Ureter (tissue), 1 donor: ENCODE results near the gene ATAD1. TPM values are rescaled to one million over a fixed set of nuclear protein-coding genes. Genes with fewer than 3 reads are reported as not detected.
"Not testable (repeated sequence)": the region's sequence is repeated elsewhere in the genome, so short reads cannot be mapped to it uniquely, and the experiment has no call there.

Experiments used
- DNase-seq: peaks from one replicate; pipeline ENCODE4 v3.0.0-alpha.2; 2020; ENCODE audit warnings: low spot score
- total RNA-seq: library from RNA; stranded (reverse); gene quantifications from one replicate; pipeline ENCODE4 v1.2.4, GENCODE V29; 2023
- donor health status: DM: yes; HTN: yes; CAD: no.

Gene ATAD1
- total RNA-seq, 1 donor from 2014 or later, result 69.8 TPM

- no peak for DNase-seq
Measured at GRCh38 chr10:87846023-87846422, 28.0 kb upstream of the ATAD1 start.

DNA sequence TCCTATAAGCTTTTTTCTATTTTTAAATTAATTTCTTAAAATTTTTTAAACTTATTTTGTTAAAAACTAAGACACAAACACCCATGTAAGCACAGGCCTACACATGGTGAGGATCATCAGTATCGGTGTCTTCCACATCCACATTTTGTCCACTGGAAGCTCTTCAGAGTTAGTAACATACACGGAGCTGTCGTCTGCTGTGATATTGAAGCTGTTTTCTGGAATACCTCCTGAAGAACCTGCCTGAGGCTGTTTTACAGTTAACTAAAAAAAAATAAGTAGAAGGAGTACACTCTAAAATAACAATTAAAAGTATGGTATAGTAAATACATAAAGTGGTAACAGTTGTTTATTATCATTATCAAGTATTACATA is 27.6 kb upstream of the ATAD1 start:
- no peak for DNase-seq

- no peak for DNase-seq
Measured at GRCh38 chr10:87844837-87845623, 27.0 kb upstream of the ATAD1 start.

GRCh38 chr10:87843714-87844113 is 25.7 kb upstream of the ATAD1 start:
- DNase-seq, result no peak

DNA sequence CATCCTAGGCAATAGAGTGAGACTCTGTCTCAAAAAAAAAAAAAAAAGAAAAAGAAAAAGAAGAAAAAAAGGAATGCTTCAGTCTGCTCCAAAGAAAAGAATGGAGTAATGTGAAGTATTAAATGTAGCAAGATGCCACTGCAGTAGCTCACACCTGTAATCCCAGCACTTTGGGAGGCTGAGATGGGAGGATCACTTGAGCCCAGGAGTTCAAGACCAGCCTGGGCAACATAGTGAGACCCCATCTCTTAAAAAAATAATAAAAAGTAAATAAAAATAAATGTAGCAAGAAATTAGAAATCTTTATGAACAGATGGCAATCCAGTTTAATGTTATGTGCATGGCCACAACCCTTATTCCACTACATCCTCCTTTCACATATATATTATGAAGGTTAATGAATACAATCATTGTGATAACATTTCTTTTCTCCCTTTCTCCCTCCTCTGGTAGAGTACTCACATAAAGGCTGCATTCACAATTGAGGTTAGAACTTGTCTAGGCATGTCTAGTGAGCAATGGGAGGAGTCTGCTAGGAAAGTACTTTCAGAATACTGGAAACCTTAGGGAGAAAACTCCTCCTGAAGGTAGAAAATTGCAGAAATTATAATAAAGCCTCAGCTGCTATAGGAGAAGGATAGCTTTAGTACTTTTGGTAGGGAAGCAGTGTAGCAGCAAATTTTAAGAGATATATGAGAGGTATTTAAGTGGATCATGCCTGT is 24.9 kb upstream of the ATAD1 start:
- no peak for DNase-seq

- DNase-seq, result no peak
Measured at GRCh38 chr10:87842220-87842641, 24.2 kb upstream of the ATAD1 start.

DNA sequence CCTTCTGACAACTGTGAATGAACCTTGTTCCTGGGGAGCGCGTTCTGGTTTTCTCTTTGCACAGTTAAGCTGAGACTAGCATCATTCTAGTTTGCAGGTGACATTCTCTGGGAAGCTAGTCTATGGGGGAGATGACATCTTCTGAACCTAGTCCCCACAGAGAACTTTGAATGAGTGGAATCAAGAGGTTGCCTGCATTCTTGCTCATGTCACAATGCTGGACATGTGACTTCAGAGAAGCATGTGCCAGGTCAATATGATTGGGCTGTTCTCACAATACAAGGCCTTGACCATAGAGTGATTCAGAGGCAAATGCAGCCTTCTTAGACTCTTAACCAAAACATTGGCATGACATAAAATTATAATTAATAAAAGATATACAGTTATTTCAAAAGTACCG is 23.2 kb upstream of the ATAD1 start:
- DNase-seq, result no peak

DNA sequence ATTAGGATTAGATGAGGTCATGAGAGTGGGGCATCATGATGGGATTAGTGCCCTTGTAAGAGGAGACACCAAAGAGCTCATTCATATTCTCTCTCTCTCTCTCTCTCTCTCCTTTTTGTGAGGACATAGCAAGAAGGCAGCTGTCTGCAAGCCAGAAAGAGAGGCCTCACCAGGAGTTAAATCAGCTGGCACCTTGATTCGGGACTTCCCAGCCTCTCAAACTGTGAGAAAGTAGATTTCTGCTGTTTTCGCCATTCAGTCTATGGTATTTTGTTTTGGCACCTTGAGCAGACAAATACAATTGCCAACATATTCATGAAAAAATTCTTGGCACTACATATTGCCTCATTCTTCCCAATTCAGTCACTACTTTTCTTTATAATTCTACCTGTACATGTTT is 20.6 kb upstream of the ATAD1 start:
- no peak for DNase-seq

DNA sequence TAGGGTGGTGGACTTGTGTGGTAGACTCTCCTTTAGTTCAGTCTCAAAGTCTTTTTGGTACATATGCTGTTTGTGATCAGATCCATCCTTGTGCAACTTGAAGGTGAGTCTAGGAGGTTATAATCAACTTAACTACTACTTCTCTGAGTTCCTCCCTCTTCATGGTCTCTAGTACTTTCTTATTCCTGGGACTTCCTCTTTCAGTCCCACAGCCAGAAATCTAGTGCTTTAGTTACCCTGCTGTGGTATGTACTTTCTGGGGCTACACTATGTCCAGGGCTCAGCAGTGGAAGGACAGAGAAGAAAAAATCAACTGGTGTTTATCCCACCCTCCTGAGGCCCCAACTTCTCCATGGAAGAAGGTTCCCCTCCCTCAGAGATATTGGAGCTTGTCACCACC is 19.4 kb upstream of the ATAD1 start:
- DNase-seq, result no peak

DNA sequence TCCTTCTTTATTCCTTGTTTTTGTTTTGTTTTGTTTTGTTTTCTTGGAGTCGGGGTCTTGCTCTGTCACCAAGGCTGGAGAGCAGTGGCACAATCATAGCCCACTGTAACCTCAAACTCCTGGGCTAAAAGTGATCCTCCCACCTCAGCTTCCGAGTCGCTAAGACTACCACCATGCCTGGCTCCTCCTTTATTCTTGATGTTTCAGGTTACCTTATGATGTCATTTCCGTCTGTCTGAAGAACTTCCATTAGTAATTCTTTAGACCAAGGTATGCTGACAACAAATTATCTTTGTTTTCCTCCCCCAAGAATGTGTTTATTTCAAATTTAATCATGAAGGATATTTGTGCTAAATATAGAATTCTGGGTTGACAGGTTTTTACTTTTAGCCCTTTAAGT is 18.1 kb upstream of the ATAD1 start:
- DNase-seq, result no peak

- no peak for DNase-seq
Measured at GRCh38 chr10:87829986-87830729, 12.1 kb upstream of the ATAD1 start.

- not testable (repeated sequence) for DNase-seq
Measured at GRCh38 chr10:87829051-87829450, 11.0 kb upstream of the ATAD1 start.

DNA sequence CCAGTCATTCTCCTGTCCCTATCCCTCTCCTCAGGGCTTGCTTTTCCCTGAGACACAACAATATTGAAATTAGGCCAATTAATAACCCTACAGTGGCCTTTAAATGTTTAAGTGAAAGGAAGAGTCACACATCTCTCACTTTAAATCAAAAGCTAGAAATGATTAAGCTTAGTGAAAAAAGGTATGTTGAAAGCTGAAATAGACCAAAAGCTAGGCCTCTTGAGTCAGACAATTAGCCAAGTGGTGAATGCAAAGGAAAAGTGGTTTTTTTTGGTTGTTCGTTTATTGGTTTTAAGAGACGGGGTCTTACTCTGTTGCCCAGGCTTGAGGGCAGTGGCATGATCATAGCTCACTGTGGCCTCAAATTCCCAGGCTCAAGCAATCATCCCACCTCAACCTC is 9.7 kb upstream of the ATAD1 start:
- no peak for DNase-seq

- DNase-seq, result no peak
Measured at GRCh38 chr10:87826653-87827052, 8.6 kb upstream of the ATAD1 start.

- no peak for DNase-seq
Measured at GRCh38 chr10:87819289-87819585, 1.2 kb upstream of the ATAD1 start.

GRCh38 chr10:87818505-87819288 is 671 bp upstream of the ATAD1 start:
- DNase-seq, result peak; percentile 45

DNA sequence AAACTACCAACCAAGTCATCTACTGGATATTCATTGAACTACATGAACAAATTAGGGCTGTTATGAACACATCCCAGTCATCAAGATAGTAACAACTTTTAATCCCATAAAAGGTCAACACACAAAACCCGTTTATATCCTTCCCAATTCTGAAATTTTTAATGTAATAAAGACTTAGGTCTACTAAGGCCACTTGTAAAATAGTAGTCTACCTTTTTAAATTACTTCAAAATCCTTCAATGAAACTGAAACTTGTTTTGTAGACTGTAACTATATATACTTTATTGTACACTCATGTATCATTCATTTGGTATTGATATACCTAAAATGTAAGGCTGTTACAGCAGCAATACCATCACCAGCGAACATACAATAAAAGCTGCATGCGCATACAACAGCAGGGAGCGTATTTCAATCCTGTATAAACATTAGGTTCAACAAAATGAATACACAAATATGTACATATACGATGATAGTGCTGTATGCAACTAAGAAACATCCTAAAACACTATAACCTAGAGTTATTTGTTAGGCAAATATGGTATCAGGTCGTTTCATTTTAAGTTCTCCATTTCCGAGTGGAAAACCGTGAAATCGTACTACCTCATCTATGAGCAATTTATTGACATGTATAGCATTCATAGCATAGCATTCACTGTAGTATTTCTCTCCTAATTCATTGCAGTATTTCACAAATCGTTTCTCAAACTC is 973 bp downstream of the ATAD1 start:
- DNase-seq, result no peak

GRCh38 chr10:87816163-87816897 is 1.7 kb downstream of the ATAD1 start:
- DNase-seq, result no peak

DNA sequence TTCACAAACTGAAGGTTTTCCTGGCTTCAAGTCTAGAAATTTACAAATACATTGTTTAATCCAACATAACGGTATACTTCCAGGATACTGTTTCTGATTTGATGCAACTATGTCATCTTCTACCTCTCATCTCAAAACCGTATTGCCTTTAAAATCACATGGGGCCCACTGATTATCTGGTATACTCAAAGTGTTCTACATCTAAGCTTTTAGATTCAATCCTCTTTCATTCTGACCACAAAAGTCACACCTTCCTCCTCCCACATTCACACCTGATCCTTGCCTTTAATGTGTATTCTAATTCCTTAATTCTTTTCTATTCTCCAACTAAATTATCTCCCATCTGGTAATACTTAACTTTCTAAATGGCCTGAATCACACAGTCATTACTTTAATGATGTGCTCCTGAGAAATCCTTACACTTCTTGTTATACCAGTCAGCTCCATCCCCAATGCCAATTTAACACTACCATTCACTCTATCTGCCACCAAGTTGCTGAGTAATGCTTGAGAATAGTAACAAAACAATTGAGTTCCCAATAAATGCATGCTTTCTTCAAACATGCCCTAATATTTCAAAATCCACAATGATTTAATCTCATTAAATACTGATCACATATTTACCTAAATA is 13.0 kb downstream of the ATAD1 start:
- no peak for DNase-seq

DNA sequence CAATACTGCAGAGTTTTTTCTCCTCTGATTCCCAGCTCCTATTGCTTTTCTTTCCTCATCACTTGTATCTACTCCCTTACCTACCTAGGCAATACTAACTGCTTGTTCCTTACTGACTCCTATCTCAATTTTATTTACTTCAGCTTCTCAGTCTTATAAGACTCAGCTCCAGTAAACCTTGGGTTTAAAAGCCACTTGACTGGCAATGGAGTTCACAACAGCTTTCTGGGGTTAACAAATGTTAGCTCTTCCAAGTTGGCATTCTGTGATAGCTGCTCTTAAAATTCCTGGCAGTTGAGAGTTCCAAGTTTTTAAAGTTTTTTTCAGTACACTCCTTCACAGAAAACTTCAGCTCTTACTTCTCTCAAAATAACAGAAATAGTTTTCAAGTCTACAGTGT is 14.2 kb downstream of the ATAD1 start:
- DNase-seq, result no peak
